Hepatocyte (in vitro differentiated cells): ENCODE results near the gene OPRM1.

Experiments used
- EZH2 ChIP-seq: fragments of 200-600 bp; sonication (generic); IDR thresholded peaks from 2 replicates; pipeline ENCODE4 v1.6.1; 2016; ENCODE audit warnings: antibody characterized with exemption, mild to moderate bottlenecking, borderline replicate concordance
- TF ChIP-seq, protein P1 (sequence below): fragments of 200-600 bp; sonication (generic); IDR thresholded peaks from 2 replicates; pipeline ENCODE4 v1.5.1; 2016; ENCODE audit warnings: antibody characterized with exemption, mild to moderate bottlenecking; ENCODE audit not compliant: poor library complexity

DNA sequence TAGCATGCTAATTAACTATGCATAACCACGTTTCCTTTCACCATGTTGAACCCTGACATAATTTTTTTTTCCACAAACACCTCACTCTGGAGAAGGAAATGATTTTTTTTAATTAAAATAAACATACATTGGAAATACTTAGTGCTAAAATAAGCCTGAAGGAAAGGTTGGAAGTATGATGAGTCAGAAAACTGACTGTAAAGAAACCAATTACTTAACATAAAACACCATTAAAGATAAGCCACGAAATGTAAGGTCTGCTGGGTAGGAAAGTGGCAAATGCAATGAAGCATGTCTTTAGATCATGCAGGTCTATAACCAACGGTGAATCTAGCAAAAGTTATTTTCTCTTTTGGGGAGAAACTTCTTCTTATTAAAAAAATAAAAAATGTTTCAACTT, 47.5 kb downstream of the OPRM1 start:
- TF ChIP-seq, protein P1, sequence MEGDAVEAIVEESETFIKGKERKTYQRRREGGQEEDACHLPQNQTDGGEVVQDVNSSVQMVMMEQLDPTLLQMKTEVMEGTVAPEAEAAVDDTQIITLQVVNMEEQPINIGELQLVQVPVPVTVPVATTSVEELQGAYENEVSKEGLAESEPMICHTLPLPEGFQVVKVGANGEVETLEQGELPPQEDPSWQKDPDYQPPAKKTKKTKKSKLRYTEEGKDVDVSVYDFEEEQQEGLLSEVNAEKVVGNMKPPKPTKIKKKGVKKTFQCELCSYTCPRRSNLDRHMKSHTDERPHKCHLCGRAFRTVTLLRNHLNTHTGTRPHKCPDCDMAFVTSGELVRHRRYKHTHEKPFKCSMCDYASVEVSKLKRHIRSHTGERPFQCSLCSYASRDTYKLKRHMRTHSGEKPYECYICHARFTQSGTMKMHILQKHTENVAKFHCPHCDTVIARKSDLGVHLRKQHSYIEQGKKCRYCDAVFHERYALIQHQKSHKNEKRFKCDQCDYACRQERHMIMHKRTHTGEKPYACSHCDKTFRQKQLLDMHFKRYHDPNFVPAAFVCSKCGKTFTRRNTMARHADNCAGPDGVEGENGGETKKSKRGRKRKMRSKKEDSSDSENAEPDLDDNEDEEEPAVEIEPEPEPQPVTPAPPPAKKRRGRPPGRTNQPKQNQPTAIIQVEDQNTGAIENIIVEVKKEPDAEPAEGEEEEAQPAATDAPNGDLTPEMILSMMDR = no peak
- TF ChIP-seq EZH2 = no peak
